ENCODE data around the gene PLCE1. TPM values are rescaled to one million over a fixed set of nuclear protein-coding genes. Genes with fewer than 3 reads are reported as not detected.

PLCE1 gene
- under 1 TPM in 2 of 5 experiments, not detected in 3; 0.03 to 0.05 TPM for total RNA-seq
- polyA plus RNA-seq: under 1 TPM; 0.22 to 0.30 TPM
- 0.81 reads per million for total RNA-seq

GRCh38 chr10:93993782-93994437, at the start of gene PLCE1:
TSS of gene PLCE1 (plus strand) at chr10:93993931. CDS start at chr10:94031047, 37,116 bp downstream.
- Mint-ChIP-seq H3K4me1 (peaks cover 0 to 12% (median 6%) of the 10 kb centered on the region in 7 donors), H3K27ac (no peak within 1 kb of the TSS), H3K27me3 (peaks cover 57 to 75% (median 64%) of the 10 kb centered on the region in 5 donors), H3K4me3 (peak within 1 kb of the TSS in 6 of 10 donors; percentile 18 to 67 (median 57)), H3K9me3 (peaks cover 0 to 10% (median 1%) of the 10 kb centered on the region in 11 donors), H3K36me3 (peaks cover 0 to 5% (median 0%) of the 10 kb centered on the region in 5 donors)
- no peak within 1 kb of the TSS for H3K27ac ChIP-seq (ENCODE audit: low read depth, low read length)
- peaks cover 0 to 10% of the 10 kb centered on the region in 2 donors for H3K27me3 ChIP-seq (ENCODE audit: control insufficient read depth in 2 of 2, insufficient read depth in 2 of 2, low read length in 2 of 2)
- POLR2A ChIA-PET: no interaction called here
- peak in 1 of 9 donors; percentile 26 for DNase-seq
- no peaks in the 10 kb centered on the region for H3K4me1 ChIP-seq (ENCODE audit: control insufficient read depth in 2 of 2, insufficient read depth in 2 of 2, low read length in 2 of 2)
- ATAC-seq: no peak
- no peak within 1 kb of the TSS for H3K4me3 ChIP-seq (ENCODE audit: low read length)
- H3K36me3 ChIP-seq (ENCODE audit: control insufficient read depth in 2 of 3, insufficient read depth in 3 of 3, low read length in 3 of 3): no peaks in the 10 kb centered on the region
- no peaks in the 10 kb centered on the region for H3K9me3 ChIP-seq (ENCODE audit: control insufficient read depth in 2 of 3, low read length in 3 of 3)
- CTCF ChIA-PET: no interaction called here
- intact Hi-C loops (cut with micrococcal nuclease): no loop called here

DNA sequence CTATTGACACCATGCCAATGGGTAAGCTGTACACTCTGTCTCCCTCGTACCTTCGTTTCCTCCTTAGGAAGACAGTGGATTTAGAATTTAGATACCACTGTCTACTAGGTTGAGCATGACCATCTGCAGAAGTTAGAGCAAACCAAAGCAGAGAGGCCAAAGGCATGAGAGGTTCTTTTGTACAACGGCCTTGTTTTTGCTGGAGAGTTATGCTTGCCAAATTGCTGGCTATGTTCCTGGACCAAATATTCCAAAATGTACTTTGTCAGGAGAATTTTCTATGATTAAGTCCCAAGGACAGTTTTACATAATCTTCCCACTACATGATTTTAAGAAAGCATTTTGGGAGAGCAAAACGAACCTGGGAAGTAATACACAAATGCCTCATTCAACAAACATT, 47.9 kb upstream of the PLCE1 start:
- Histone ChIP-seq H3K27me3 (ENCODE audit: control insufficient read depth in 2 of 2, insufficient read depth in 2 of 2, low read length in 2 of 2) (no peaks in the 10 kb centered on the region), H3K9me3 (ENCODE audit: control insufficient read depth in 2 of 3, low read length in 3 of 3) (no peaks in the 10 kb centered on the region), H3K27ac (ENCODE audit: low read depth, low read length) (no peak overlapping the region), H3K4me1 (ENCODE audit: control insufficient read depth in 2 of 2, insufficient read depth in 2 of 2, low read length in 2 of 2) (no peaks in the 10 kb centered on the region), H3K36me3 (ENCODE audit: control insufficient read depth in 2 of 3, insufficient read depth in 3 of 3, low read length in 3 of 3) (no peaks in the 10 kb centered on the region), H3K4me3 (ENCODE audit: low read length) (no peak overlapping the region)
- Mint-ChIP-seq H3K36me3 (no peaks in the 10 kb centered on the region), H3K9me3 (no peaks in the 10 kb centered on the region), H3K27me3 (peaks cover 0 to 8% (median 0%) of the 10 kb centered on the region in 5 donors), H3K4me3 (no peak overlapping the region), H3K27ac (no peak overlapping the region), H3K4me1 (no peaks in the 10 kb centered on the region)
- CTCF ChIA-PET: no interaction called here
- ATAC-seq (no peak), DNase-seq (no peak)
- intact Hi-C loops (cut with micrococcal nuclease): no loop called here
- POLR2A ChIA-PET: no interaction called here

GRCh38 chr10:93947055-93947454, 46.7 kb upstream of the PLCE1 start:
- ATAC-seq: no peak
- Histone ChIP-seq H3K36me3 (ENCODE audit: control insufficient read depth in 2 of 3, insufficient read depth in 3 of 3, low read length in 3 of 3) (no peaks in the 10 kb centered on the region), H3K4me1 (ENCODE audit: control insufficient read depth in 2 of 2, insufficient read depth in 2 of 2, low read length in 2 of 2) (no peaks in the 10 kb centered on the region), H3K27me3 (ENCODE audit: control insufficient read depth in 2 of 2, insufficient read depth in 2 of 2, low read length in 2 of 2) (no peaks in the 10 kb centered on the region), H3K9me3 (ENCODE audit: control insufficient read depth in 2 of 3, low read length in 3 of 3) (no peaks in the 10 kb centered on the region), H3K27ac (ENCODE audit: low read depth, low read length) (no peak overlapping the region), H3K4me3 (ENCODE audit: low read length) (no peak overlapping the region)
- H3K36me3 Mint-ChIP-seq: peaks cover 0 to 7% (median 0%) of the 10 kb centered on the region in 5 donors
- DNase-seq: no peak
- peaks cover 0 to 8% (median 0%) of the 10 kb centered on the region in 5 donors for H3K27me3 Mint-ChIP-seq
- no peak overlapping the region for H3K4me3 Mint-ChIP-seq
- H3K27ac Mint-ChIP-seq: no peak overlapping the region
- H3K4me1 Mint-ChIP-seq: no peaks in the 10 kb centered on the region
- intact Hi-C loops (cut with micrococcal nuclease): no loop called here
- no peaks in the 10 kb centered on the region for H3K9me3 Mint-ChIP-seq
- ChIA-PET POLR2A (no interaction called here), CTCF (no interaction called here)

DNA sequence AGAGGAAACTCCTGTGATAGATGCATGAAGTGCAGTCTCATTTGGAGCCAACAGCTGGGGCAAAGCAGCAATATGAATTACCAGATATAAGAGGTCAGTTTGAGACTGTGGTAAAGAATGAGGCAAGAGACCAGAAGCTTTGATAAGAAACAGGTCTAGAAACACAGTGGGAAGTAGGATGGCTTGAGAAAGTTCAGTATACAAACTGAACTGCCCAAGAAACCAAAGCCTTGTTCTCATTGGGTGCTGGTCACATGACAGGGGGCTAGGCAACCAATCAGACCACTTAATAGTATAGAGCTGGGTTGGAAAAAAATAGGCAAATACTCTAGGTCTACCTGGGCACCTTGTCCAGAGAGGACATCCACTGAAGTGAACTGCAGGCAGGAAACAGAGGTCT, 46.2 kb upstream of the PLCE1 start:
- ATAC-seq (no peak), DNase-seq (no peak)
- POLR2A ChIA-PET: no interaction called here
- H3K27me3 ChIP-seq (ENCODE audit: control insufficient read depth in 2 of 2, insufficient read depth in 2 of 2, low read length in 2 of 2): no peaks in the 10 kb centered on the region
- Mint-ChIP-seq H3K4me1 (no peaks in the 10 kb centered on the region), H3K36me3 (peaks cover 0 to 9% (median 0%) of the 10 kb centered on the region in 5 donors), H3K4me3 (no peak overlapping the region), H3K27ac (no peak overlapping the region), H3K9me3 (no peaks in the 10 kb centered on the region), H3K27me3 (peaks cover 0 to 8% (median 0%) of the 10 kb centered on the region in 5 donors)
- H3K4me3 ChIP-seq (ENCODE audit: low read length): no peak overlapping the region
- no peaks in the 10 kb centered on the region for H3K9me3 ChIP-seq (ENCODE audit: control insufficient read depth in 2 of 3, low read length in 3 of 3)
- H3K36me3 ChIP-seq (ENCODE audit: control insufficient read depth in 2 of 3, insufficient read depth in 3 of 3, low read length in 3 of 3): no peaks in the 10 kb centered on the region
- intact Hi-C loops (cut with micrococcal nuclease): no loop called here
- no peak overlapping the region for H3K27ac ChIP-seq (ENCODE audit: low read depth, low read length)
- no peaks in the 10 kb centered on the region for H3K4me1 ChIP-seq (ENCODE audit: control insufficient read depth in 2 of 2, insufficient read depth in 2 of 2, low read length in 2 of 2)
- CTCF ChIA-PET: no interaction called here

- Mint-ChIP-seq H3K9me3 (no peaks in the 10 kb centered on the region), H3K36me3 (peaks cover 0 to 20% (median 4%) of the 10 kb centered on the region in 5 donors), H3K27ac (no peak overlapping the region), H3K4me1 (no peaks in the 10 kb centered on the region), H3K4me3 (no peak overlapping the region), H3K27me3 (peaks cover 0 to 5% (median 0%) of the 10 kb centered on the region in 5 donors)
- no peak overlapping the region for H3K27ac ChIP-seq (ENCODE audit: low read depth, low read length)
- ATAC-seq (no peak), DNase-seq (no peak)
- no peaks in the 10 kb centered on the region for H3K27me3 ChIP-seq (ENCODE audit: control insufficient read depth in 2 of 2, insufficient read depth in 2 of 2, low read length in 2 of 2)
- intact Hi-C loops (cut with micrococcal nuclease): no loop called here
- H3K4me3 ChIP-seq (ENCODE audit: low read length): no peak overlapping the region
- no peaks in the 10 kb centered on the region for H3K4me1 ChIP-seq (ENCODE audit: control insufficient read depth in 2 of 2, insufficient read depth in 2 of 2, low read length in 2 of 2)
- CTCF ChIA-PET: no interaction called here
- POLR2A ChIA-PET: no interaction called here
- H3K36me3 ChIP-seq (ENCODE audit: control insufficient read depth in 2 of 3, insufficient read depth in 3 of 3, low read length in 3 of 3): no peaks in the 10 kb centered on the region
- no peaks in the 10 kb centered on the region for H3K9me3 ChIP-seq (ENCODE audit: control insufficient read depth in 2 of 3, low read length in 3 of 3)
These were observed 41.8 kb upstream of the PLCE1 start for GRCh38 chr10:93951905-93952304.

DNA sequence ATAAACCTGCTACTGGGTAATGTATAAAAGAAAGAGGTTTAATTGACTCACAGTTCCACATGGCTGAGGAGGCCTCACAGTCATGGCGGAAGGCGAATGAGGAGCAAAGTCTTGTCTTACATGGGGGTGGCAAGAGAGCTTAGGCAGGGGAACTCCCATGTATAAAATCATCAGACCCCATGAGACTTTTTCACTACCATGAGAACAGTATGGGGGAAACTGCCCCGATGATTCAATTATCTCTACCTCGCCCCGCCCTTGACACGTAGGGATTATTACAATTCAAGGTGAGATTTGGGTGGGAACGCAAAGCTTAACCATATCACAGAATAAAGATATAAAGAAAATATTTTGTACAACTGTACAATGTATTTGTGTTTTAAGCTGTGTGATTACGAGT, 39.4 kb upstream of the PLCE1 start:
- Mint-ChIP-seq H3K27me3 (no peaks in the 10 kb centered on the region), H3K9me3 (no peaks in the 10 kb centered on the region), H3K27ac (no peak overlapping the region), H3K36me3 (peaks cover 0 to 39% (median 17%) of the 10 kb centered on the region in 5 donors), H3K4me1 (no peaks in the 10 kb centered on the region), H3K4me3 (no peak overlapping the region)
- Histone ChIP-seq H3K27ac (ENCODE audit: low read depth, low read length) (no peak overlapping the region), H3K4me3 (ENCODE audit: low read length) (no peak overlapping the region), H3K36me3 (ENCODE audit: control insufficient read depth in 2 of 3, insufficient read depth in 3 of 3, low read length in 3 of 3) (no peaks in the 10 kb centered on the region), H3K4me1 (ENCODE audit: control insufficient read depth in 2 of 2, insufficient read depth in 2 of 2, low read length in 2 of 2) (no peaks in the 10 kb centered on the region), H3K27me3 (ENCODE audit: control insufficient read depth in 2 of 2, insufficient read depth in 2 of 2, low read length in 2 of 2) (no peaks in the 10 kb centered on the region), H3K9me3 (ENCODE audit: control insufficient read depth in 2 of 3, low read length in 3 of 3) (no peaks in the 10 kb centered on the region)
- CTCF ChIA-PET: no interaction called here
- ATAC-seq (no peak), DNase-seq (no peak)
- POLR2A ChIA-PET: interaction anchor here (0.6 kb wide), 1 partner anchor 186 kb away, joined by 5 read pairs; no protein-coding TSS in a partner anchor
- intact Hi-C loops (cut with micrococcal nuclease): no loop called here

- Mint-ChIP-seq H3K27ac (no peak overlapping the region), H3K9me3 (no peaks in the 10 kb centered on the region), H3K27me3 (no peaks in the 10 kb centered on the region), H3K36me3 (peaks cover 0 to 45% (median 23%) of the 10 kb centered on the region in 5 donors), H3K4me3 (no peak overlapping the region), H3K4me1 (no peaks in the 10 kb centered on the region)
- no peak for ATAC-seq
- no peak overlapping the region for H3K27ac ChIP-seq (ENCODE audit: low read depth, low read length)
- ChIA-PET CTCF (no interaction called here), POLR2A (interaction anchor here (0.6 kb wide), 1 partner anchor 185 kb away, joined by 5 read pairs; no protein-coding TSS in a partner anchor)
- no peaks in the 10 kb centered on the region for H3K36me3 ChIP-seq (ENCODE audit: control insufficient read depth in 2 of 3, insufficient read depth in 3 of 3, low read length in 3 of 3)
- H3K27me3 ChIP-seq (ENCODE audit: control insufficient read depth in 2 of 2, insufficient read depth in 2 of 2, low read length in 2 of 2): no peaks in the 10 kb centered on the region
- H3K4me1 ChIP-seq (ENCODE audit: control insufficient read depth in 2 of 2, insufficient read depth in 2 of 2, low read length in 2 of 2): no peaks in the 10 kb centered on the region
- H3K9me3 ChIP-seq (ENCODE audit: control insufficient read depth in 2 of 3, low read length in 3 of 3): no peaks in the 10 kb centered on the region
- DNase-seq: no peak
- intact Hi-C loops (cut with micrococcal nuclease): no loop called here
- H3K4me3 ChIP-seq (ENCODE audit: low read length): no peak overlapping the region
These were observed 38.9 kb upstream of the PLCE1 start for GRCh38 chr10:93954726-93955363.
